Measurements from ENCODE around the gene LAMC2.

DNA sequence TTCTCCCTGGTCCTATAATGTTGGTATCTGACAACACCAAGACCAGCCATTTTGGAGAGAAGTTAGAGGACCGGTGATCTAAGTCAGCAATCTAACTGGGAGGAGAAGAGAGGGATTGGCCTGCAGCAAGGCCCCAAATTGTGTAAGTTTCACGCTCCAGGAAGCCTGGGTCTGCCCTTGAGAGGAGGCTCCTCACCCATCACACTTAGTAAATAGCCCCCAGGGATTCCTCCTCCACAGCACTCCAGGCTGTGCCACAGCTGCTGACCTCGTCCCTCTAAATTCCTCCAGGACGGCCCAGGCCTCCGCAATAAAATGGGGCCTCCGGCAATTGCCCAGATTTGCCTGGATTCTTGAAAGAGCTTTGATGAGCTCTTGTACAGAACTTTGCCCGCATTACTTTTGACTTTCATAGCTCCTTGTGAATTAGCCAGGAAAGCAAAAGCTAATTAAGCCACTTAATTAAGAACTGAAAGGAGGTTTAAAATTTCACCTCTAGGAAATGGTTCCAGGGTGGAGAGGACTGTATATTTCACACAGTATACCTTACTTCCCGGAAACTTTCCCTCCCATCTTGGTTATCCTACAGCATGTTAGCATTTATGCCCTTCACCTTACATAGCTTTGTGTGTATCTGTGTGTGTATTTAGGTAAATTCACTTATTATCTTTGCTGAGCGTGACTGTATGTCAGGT lies 90.5 kb downstream of the LAMC2 start:
- TF ChIP-seq EZH2phosphoT487 (IDR thresholded peaks at IDR 0.05; ENCODE audit: insufficient read depth, low read depth) (no peak), EZH2 (IDR thresholded peaks at IDR 0.05; ENCODE audit: insufficient read depth, poor library complexity, severe bottlenecking) (no peak)
